HG03457 (cell line): ENCODE data around the gene SPRR4.

Source experiments
- ATAC-seq: cut with Tn5 transposase; IDR thresholded peaks from one replicate; pipeline ENCODE4 v1.9.1; 2021; ENCODE audit warnings: moderate number of reproducible peaks; ENCODE audit not compliant: unreplicated experiment

Gene SPRR4

GRCh38 chr1:152965853-152966252 is 4.6 kb upstream of the SPRR4 start:
- no peak for ATAC-seq

- ATAC-seq, result no peak
These were observed 3.2 kb upstream of the SPRR4 start for GRCh38 chr1:152967201-152967600.

- ATAC-seq, result peak; percentile 54
These were observed 2.2 kb upstream of the SPRR4 start for GRCh38 chr1:152968248-152968647.

- ATAC-seq, result no peak
These were observed 1.4 kb upstream of the SPRR4 start for GRCh38 chr1:152969036-152969435.

GRCh38 chr1:152972196-152972886 is 1.9 kb downstream of the SPRR4 start:
- no peak for ATAC-seq

- ATAC-seq, result no peak
These were observed 6.2 kb downstream of the SPRR4 start for GRCh38 chr1:152976688-152977087.

- no peak for ATAC-seq
These were observed 7.2 kb downstream of the SPRR4 start for GRCh38 chr1:152977614-152978013.

GRCh38 chr1:152980676-152981075 is 10.2 kb downstream of the SPRR4 start:
- no peak for ATAC-seq

GRCh38 chr1:152981146-152981871 is 10.9 kb downstream of the SPRR4 start:
- no peak for ATAC-seq

GRCh38 chr1:152982076-152982475 is 11.6 kb downstream of the SPRR4 start:
- ATAC-seq, result no peak

- no peak for ATAC-seq
These were observed 12.8 kb downstream of the SPRR4 start for GRCh38 chr1:152983234-152983633.

GRCh38 chr1:152983743-152984142 is 13.3 kb downstream of the SPRR4 start, which contains the start of gene SPRR1A:
Gene SPRR1A (plus strand): TSS chr1:152984081. CDS start chr1:152985231, 1,150 bp downstream.
- no peak for ATAC-seq

GRCh38 chr1:152986578-152986977 is 16.1 kb downstream of the SPRR4 start:
- ATAC-seq, result no peak

GRCh38 chr1:152993186-152993585 is 22.7 kb downstream of the SPRR4 start:
- no peak for ATAC-seq

GRCh38 chr1:152995842-152996241 is 25.4 kb downstream of the SPRR4 start:
- no peak for ATAC-seq

GRCh38 chr1:152996633-152997400 is 26.4 kb downstream of the SPRR4 start:
- no peak for ATAC-seq

- no peak for ATAC-seq
These were observed 27.5 kb downstream of the SPRR4 start for GRCh38 chr1:152997901-152998300.

- ATAC-seq, result no peak
These were observed 28.0 kb downstream of the SPRR4 start for GRCh38 chr1:152998476-152998875.

GRCh38 chr1:152999818-153000217 is 29.4 kb downstream of the SPRR4 start:
- no peak for ATAC-seq

GRCh38 chr1:153000294-153000693 is 29.8 kb downstream of the SPRR4 start:
- no peak for ATAC-seq

- no peak for ATAC-seq
These were observed 30.9 kb downstream of the SPRR4 start, which contains the start of gene SPRR3 for GRCh38 chr1:153001382-153001781. Gene SPRR3 (plus strand): TSS chr1:153001749. CDS start chr1:153003021, 1,272 bp downstream.
